ENCODE data around the gene SAP25. TPM values are rescaled to one million over a fixed set of nuclear protein-coding genes. Genes with fewer than 3 reads are reported as not detected.

The SAP25 gene
- total RNA-seq, 4 donors from 2014 or later = 0.66 TPM; not detected in 3

DNA sequence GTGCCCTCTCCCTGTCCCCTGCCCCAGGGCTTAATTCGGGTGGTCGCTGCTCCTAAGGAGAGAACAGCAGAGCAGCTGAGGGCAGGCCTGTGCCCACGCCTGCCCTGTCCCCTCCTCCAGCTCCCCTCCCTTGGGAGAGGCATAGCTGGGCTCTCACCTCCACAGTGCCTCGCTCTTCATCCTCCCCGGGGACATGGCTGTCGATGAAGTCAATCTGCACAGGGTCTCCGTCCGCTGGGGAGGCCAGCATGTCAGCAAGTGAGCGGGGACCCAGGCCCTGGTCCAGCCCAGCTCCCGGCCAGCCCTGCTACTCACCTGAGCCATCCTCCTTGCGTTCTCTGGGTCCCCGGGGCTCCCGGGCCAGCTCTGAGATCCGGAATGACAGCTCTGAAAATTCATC, 3.8 kb upstream of the SAP25 start:
- TF ChIP-seq, protein P1, sequence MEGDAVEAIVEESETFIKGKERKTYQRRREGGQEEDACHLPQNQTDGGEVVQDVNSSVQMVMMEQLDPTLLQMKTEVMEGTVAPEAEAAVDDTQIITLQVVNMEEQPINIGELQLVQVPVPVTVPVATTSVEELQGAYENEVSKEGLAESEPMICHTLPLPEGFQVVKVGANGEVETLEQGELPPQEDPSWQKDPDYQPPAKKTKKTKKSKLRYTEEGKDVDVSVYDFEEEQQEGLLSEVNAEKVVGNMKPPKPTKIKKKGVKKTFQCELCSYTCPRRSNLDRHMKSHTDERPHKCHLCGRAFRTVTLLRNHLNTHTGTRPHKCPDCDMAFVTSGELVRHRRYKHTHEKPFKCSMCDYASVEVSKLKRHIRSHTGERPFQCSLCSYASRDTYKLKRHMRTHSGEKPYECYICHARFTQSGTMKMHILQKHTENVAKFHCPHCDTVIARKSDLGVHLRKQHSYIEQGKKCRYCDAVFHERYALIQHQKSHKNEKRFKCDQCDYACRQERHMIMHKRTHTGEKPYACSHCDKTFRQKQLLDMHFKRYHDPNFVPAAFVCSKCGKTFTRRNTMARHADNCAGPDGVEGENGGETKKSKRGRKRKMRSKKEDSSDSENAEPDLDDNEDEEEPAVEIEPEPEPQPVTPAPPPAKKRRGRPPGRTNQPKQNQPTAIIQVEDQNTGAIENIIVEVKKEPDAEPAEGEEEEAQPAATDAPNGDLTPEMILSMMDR (IDR thresholded peaks at IDR 0.05; ENCODE audit: low read depth) = no peak

DNA sequence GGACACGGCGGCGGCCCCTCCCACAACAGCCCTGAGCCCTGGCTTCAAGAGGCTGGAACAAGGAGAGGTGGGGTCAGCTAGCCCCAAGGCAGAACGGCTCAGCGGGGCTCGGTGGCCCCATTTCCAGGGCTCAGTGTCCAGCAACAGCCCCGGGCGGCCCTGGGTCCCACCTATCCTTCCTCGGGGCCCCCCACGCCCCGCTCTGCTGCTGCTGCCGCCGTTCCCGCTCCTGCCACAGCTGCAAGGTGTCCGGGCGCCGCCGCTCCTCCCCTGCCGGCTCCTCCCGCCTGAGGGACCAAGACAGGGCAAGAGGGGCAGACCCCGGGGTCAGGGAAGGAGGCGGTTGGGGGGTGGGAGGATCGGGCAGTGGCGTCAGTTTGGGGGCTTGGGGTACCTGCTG, 3.4 kb upstream of the SAP25 start:
- TF ChIP-seq, protein P1 (IDR thresholded peaks at IDR 0.05; ENCODE audit: low read depth) = no peak

DNA sequence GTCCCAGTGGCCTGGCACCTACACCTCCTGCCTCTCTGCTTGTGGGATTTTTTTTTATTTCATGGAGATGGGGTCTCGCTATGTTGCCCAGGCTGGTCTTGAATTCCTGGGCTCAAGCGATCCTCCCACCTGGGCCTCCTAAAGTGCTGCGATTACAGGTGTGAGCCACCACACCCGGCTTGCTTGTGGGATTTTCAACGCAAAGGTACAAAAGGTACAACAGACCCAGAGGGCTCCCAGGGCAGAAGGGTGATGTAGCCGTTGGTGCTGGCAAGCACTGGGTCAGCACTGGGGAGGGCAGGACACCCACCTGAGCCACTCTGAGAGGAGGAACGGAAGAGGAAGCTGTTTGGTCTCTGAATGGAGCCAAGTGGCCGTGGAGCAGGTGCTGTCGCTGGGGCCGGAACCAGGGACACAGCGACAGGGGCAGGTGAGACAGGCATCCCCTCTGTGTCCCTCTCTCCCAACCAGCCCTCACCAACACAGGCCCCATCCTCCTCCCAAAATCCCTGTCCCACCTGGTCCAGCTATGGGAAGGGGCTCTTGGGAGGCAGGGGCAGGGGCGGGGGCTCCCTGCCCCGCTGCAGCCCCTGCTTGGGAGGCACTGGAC, 2.8 kb upstream of the SAP25 start:
- TF ChIP-seq, protein P1 (IDR thresholded peaks at IDR 0.05; ENCODE audit: low read depth) = no peak

DNA sequence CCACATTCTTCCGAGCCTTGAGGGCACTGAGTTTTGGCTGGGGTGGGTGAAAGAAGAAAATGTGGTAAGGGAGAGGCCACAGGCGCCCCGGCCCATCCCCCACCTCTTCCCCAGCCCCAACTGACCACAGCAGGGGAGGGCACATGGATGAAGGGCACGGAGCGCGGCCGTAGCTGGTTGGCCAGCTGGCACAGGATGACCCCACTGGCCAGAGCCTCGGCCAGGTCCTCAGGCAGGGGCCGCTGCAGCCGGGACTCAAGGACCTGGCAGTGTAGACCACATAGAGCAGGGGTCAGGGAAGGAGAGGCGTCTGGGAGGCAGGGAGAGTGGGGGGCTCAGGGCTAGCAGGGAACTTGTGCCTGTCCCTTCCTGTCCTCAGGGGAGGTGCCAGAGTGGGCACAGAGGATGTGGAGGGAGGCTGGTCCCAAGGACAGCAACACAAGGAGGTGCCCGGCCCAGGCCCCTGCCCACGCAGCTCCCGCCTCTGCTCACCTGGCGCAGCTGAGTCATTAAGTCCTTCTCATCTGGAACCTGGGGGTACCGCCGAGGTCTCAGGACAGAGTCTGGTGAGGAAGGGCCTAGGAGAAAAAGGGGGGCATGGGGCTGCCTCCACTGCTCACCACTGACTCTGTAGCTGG, 2.2 kb upstream of the SAP25 start:
- TF ChIP-seq, protein P1 (IDR thresholded peaks at IDR 0.05; ENCODE audit: low read depth) = no peak

DNA sequence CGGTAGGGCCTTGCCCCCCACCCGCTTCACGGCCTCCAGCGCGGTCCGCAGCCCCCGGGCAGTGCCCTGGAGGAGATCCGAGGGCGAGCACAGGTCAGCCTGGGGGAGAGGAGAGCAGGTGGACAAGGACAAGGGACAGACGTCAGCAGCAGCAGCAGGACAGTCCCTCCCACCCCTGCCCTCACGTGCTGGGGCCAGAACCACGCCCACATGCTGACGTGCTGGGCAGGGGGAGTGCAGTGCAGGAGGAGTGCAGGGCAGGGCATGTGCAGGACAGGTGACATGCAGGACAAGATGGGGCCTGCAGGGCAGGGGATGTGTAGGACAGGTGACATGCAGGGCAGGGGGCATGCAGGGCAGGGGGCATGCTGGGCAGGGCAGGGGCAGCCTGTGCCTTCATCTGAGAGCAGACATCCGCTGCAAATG, 1.5 kb upstream of the SAP25 start:
- TF ChIP-seq, protein P1 (IDR thresholded peaks at IDR 0.05; ENCODE audit: low read depth) = no peak

DNA sequence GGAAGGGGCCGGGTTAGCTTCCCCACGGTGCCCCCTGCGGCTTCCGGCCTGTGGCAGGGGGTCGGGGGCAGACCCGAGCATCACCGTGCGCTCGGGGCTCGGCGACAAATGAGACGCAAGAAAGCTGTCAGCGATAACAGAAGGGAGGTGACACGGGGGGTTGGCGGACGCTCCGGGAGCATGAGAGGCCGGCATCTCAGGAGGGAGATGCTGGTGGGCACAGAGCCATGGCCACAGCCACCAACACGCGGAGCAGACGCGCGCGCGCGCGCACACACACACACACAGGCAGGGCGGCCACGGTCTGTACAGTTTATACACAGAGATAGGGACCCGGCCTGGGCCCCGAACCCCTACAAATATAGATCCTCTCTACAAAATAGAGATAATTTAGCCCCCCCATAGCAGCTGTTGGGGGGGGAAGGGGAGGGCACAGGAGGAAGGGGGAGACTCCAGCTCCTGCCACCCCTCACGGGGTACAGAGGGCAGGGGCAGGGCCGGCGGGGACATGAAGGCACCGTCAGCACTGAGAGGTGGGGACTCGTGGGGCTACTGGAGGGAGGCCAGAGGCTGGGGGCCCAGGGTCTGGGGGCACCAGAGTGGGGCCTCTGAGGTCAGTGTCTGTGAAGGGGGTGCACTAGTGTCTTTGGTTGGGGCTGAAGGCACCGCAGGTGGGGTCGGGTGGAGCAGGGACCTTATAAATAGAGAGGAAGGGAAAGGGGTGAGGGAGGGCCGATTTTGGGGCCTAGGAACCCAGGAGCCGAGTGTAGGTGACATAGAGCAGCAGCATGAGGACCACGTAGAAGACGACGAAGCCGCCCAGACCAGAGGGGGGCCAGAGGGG, 884 bp upstream of the SAP25 start:
- TF ChIP-seq, protein P1 (IDR thresholded peaks at IDR 0.05; ENCODE audit: low read depth) = no peak

Data from subcutaneous adipose tissue (tissue), 4 donors.